ENCODE data around the gene AOAH. TPM values are rescaled to one million over a fixed set of nuclear protein-coding genes. Genes with fewer than 3 reads are reported as not detected.

AOAH gene
- total RNA-seq, 1 donor from 2014 or later = 0.92 TPM

DNA sequence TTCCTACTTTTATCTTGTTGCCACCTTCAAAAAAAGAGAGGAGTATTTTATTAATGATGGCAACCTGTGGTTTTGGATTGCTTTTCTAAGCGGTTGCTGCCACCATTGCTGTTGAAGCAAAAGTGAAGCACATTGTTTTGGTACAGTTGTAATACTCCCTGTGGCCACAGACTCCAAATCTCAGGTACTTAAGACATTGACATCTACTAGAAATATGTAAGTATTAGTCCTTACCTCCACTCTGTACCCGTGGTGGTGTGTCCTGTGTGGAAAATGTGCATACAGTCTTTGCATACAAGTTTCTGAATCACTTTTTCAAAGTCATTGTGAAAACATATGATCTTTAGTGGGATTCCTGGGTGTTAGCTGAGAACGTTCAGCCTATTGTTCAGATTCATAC, 248.9 kb downstream of the AOAH start:
- no peak for DNase-seq (ENCODE audit: extremely low spot score, unreplicated experiment)
- Mint-ChIP-seq H3K9me3 (peaks cover 3% of the 10 kb centered on the region), H3K36me3 (no peaks in the 10 kb centered on the region), H3K4me1 (ENCODE audit: unreplicated experiment) (no peaks in the 10 kb centered on the region), H3K27me3 (no peaks in the 10 kb centered on the region), H3K4me3 (no peak overlapping the region), H3K27ac (no peak overlapping the region)
- TF ChIP-seq, protein P1, sequence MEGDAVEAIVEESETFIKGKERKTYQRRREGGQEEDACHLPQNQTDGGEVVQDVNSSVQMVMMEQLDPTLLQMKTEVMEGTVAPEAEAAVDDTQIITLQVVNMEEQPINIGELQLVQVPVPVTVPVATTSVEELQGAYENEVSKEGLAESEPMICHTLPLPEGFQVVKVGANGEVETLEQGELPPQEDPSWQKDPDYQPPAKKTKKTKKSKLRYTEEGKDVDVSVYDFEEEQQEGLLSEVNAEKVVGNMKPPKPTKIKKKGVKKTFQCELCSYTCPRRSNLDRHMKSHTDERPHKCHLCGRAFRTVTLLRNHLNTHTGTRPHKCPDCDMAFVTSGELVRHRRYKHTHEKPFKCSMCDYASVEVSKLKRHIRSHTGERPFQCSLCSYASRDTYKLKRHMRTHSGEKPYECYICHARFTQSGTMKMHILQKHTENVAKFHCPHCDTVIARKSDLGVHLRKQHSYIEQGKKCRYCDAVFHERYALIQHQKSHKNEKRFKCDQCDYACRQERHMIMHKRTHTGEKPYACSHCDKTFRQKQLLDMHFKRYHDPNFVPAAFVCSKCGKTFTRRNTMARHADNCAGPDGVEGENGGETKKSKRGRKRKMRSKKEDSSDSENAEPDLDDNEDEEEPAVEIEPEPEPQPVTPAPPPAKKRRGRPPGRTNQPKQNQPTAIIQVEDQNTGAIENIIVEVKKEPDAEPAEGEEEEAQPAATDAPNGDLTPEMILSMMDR (conservative IDR thresholded peaks at IDR 0.05) = peak; percentile 37

DNA sequence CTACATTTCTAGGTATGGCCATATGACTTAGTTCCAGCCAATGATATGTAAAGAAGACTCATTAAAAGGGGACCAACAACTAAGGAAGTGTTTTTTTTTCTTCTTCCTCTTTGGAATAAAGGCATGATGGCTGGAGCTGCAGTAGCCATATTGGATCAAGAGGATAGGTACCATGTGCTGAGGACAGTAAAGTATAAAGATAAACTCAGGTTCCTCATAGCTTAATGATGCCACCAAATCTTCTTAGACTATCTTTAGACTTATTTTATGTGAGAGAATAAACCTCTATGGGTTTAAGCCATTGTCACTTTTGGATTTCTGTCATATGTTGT, 249.3 kb downstream of the AOAH start:
- Mint-ChIP-seq H3K27ac (no peak overlapping the region), H3K27me3 (no peaks in the 10 kb centered on the region)

DNA sequence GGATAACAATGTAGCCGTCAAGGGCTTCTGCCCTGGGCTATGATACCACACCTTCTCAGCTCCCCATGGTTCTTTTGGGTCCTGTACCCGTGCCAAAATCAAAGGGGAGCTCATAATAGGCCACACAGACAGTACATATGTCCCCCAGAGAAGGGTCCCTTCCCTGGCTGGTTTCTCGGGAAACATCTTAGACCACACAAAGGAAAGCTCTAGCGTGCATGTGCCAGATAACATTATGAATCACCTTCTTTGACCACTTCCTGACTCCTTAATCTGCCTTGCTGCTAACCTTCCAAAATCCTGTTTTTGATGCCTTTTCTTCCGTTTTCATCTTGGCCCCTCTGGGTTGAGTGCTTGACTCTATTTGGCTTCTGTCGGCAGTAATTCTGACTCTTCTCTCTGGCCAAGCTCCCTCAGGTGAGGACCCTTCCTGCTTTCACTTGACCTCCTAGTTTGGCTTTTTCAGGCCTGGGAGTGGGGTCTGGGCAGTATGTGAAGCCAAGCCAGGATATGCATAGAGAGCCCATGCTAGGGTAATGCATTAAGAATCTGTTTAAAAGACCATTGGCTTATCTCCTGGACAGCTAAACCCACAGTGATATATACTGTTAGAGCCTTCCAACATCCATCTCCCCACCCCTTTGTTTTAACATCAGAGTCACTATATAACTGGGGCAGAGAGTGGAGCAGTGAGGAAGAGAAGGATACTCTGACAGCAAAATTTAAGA, 249.8 kb downstream of the AOAH start:
- H3K9me3 Mint-ChIP-seq = no peaks in the 10 kb centered on the region
- H3K4me3 Mint-ChIP-seq = no peak overlapping the region
- H3K36me3 Mint-ChIP-seq = no peaks in the 10 kb centered on the region
- H3K27me3 Mint-ChIP-seq = no peaks in the 10 kb centered on the region
- TF ChIP-seq, protein P1 (conservative IDR thresholded peaks at IDR 0.05) = no peak
- no peak for DNase-seq (ENCODE audit: extremely low spot score, unreplicated experiment)
- no peaks in the 10 kb centered on the region for H3K4me1 Mint-ChIP-seq (ENCODE audit: unreplicated experiment)
- no peak overlapping the region for H3K27ac Mint-ChIP-seq

More for the DNA sequence above, 249.3 kb downstream of the AOAH start:
- DNase-seq (ENCODE audit: extremely low spot score, unreplicated experiment) = no peak
- Mint-ChIP-seq H3K4me1 (ENCODE audit: unreplicated experiment) (no peaks in the 10 kb centered on the region), H3K9me3 (peaks cover 2% of the 10 kb centered on the region), H3K36me3 (no peaks in the 10 kb centered on the region), H3K4me3 (no peak overlapping the region)
- TF ChIP-seq, protein P1 (conservative IDR thresholded peaks at IDR 0.05) = no peak

DNA sequence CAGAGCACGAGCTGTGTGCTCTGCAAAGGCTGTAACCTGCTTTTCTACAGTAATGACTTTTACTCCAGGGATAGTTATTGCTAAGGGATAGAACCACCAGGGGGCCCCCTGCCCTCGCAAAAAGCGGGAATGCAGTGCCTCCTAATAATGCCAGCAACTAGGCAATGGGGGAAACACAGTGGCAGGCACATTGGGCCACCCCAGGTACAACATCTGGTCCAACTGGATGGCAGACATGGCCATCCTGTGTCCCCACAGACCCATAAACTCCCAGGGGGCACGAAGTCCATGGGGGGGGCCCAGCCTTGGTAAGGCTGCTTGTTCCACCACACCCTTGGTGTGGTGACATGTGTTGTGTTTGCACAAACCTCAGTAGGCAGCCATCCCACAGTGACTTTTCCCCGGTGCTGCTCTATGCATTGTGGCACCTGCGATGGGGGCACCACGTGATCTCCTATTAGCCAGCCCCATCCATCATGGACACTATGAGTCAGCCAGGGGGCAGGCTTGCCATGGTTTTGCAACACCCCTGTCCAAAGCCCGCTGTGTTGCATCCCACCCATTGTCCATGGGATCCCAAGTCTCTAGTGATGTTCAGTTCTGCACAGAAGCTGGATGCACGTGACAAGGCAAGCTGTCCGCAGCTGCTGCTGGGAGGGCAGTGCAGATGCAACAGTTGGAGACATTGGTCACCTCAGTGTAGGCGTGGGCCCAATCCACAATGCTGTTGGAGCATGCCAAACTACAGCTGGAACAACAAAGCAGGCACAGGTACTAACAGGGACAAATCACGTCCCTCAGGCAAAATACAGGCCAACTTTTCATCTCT, 250.6 kb downstream of the AOAH start:
- Mint-ChIP-seq H3K27me3 (no peaks in the 10 kb centered on the region), H3K36me3 (no peaks in the 10 kb centered on the region)

DNA sequence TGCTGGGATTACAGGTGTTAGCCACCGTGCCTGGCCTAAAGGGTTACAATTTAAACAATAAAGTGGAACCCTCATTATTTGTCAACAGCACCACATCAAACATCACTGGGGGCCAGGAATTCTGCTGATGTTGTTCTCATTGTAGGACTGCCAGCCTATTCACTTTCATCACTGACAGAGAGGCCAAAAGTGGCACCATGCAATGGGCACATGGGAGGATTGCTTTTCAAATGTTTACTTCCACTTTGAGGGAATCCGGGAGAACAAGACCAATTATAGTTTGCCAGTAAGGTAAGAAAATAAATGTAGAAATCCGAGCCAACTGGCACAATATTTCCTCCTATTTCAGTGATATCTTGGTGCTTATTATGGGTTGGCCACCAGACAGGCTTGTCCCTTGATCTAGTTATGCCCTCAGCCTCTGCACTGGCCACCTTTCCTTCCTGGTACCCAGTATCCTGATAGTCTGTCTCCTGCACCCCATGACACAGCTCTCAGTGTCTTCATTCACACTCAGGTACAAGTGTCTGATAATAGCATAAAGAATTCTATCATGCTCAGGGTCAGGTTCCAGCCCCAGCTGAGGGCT, 252.1 kb downstream of the AOAH start:
- TF ChIP-seq, protein P1 (conservative IDR thresholded peaks at IDR 0.05) = no peak

More for the DNA sequence above, 250.6 kb downstream of the AOAH start:
- Mint-ChIP-seq H3K9me3 (no peaks in the 10 kb centered on the region), H3K4me1 (ENCODE audit: unreplicated experiment) (no peaks in the 10 kb centered on the region), H3K4me3 (no peak overlapping the region), H3K27ac (no peak overlapping the region)
- no peak for DNase-seq (ENCODE audit: extremely low spot score, unreplicated experiment)
- TF ChIP-seq, protein P1 (conservative IDR thresholded peaks at IDR 0.05) = peak; percentile 77

More for the DNA sequence above, 252.1 kb downstream of the AOAH start:
- Mint-ChIP-seq H3K27ac (no peak overlapping the region), H3K9me3 (peaks cover 4% of the 10 kb centered on the region), H3K36me3 (no peaks in the 10 kb centered on the region), H3K4me1 (ENCODE audit: unreplicated experiment) (no peaks in the 10 kb centered on the region), H3K4me3 (no peak overlapping the region), H3K27me3 (no peaks in the 10 kb centered on the region)
- DNase-seq (ENCODE audit: extremely low spot score, unreplicated experiment) = no peak
